ENCODE results near the gene CPEB3.
"Not testable (repeated sequence)": the region's sequence is repeated elsewhere in the genome, so short reads cannot be mapped to it uniquely, and the experiment has no call there.

Gene CPEB3

GRCh38 chr10:92290837-92291615 is at the start of gene CPEB3, which contains the start of gene MARCHF5:
Gene CPEB3, minus strand, starts transcription at chr10:92291078. Its CDS starts 50,728 bp downstream, at chr10:92240350.
Gene MARCHF5, plus strand, starts transcription at chr10:92291167. Its CDS starts 328 bp downstream, at chr10:92291495.
- DNase-seq: peak; percentile 92
- ATAC-seq: peak; percentile 99

DNA sequence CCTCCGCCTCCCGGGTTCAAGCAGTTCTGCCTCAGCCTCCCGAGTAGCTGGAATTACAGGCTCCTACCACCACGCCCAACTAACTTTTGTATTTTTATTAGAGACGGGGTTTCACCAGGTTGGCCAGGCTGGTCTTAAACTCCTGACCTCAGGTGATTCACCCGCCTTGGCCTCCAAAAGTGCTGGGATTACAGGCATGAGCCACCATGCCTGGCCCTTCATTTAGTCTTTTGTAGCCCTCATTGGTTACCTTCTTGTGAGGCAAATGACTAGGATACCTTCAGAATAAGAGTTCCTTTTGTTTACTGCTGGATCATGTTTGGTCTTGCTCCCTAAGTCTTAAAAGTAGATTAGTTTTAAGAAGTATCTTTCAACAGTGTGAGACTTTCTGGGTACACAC is 39.0 kb upstream of the CPEB3 start:
- not testable (repeated sequence) for DNase-seq, ATAC-seq

DNA sequence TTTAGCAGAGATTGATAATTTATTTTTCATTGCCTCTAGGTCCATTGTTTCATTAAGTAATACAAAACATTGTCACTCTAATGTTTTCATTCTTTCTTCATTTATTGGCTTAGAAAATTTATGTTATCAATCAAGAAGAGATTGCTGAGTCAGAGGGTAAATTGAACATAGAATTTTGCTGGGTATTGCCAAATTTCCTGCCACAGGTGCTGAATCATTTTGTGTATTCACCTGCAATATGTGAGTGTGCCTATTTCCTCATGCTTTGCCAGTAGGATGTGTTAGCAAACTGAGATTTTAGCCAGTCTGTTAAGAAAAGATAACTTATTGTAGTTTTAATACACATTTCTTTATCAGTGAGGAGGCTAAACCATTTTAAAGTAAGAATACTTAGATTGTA is 38.1 kb upstream of the CPEB3 start:
- ATAC-seq (no peak), DNase-seq (no peak)

DNA sequence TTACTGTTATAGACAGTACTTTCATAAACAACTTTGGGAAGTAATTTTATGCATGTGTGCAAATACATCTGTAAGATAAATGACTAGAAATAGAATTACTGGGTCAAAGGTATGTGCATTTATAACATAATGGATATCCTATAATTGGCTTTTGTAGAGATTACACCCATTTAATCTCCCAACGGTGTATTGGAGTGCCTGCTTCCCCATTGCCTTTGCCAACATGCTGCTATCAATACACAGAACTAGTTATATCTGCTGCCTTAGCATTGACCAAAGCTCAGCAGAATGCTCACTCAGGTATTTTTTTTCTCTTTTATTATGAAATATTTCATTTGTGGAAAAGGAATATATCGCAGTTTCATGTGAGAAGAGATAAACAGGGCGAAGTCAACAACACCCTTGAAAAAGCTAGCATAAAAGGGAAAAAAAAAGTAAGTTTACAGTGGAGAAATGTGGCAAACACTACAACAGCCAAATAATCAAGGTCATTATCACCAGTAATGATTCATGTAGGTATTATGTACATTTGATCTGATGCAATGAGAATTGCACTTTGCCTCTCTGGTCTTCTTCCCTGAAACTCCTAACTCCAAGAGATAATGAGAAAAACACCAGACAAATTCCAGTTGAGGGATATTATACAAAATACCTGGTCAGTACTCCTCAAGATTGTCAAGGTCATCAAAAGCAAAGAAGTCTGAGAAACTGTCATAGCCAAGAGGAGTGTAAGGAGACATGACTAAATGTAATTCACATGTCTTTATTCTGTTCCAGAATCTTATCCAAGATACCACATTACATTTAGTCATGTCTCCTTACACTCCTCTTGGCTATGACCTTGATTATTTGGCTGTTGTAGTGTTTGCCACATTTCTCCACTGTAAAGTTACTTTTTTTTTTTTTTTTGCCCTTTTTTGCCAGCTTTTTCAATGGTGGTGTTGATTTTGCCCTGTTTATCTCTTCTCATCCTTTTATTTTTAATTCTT is 36.9 kb upstream of the CPEB3 start:
- ATAC-seq (no peak), DNase-seq (no peak)

DNA sequence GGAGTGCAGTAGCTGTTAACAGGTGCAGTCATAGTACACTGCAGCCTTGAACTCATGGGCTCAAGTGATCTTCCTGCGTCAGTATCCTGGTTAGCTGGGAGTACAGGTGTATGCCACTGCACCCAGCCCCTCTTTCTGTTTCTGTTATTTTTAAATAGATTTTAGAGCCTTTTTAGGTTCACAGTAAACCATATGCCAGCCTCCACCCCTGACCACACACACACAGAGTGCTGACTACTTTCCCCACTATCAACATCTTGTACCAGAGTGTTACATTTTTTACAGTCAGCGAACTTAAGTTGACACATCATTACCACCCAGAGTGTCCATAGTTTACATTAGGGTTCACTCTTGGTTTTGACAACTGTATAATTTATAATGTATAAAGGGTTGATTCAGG is 32.2 kb upstream of the CPEB3 start:
- no peak for DNase-seq
- no peak for ATAC-seq

DNA sequence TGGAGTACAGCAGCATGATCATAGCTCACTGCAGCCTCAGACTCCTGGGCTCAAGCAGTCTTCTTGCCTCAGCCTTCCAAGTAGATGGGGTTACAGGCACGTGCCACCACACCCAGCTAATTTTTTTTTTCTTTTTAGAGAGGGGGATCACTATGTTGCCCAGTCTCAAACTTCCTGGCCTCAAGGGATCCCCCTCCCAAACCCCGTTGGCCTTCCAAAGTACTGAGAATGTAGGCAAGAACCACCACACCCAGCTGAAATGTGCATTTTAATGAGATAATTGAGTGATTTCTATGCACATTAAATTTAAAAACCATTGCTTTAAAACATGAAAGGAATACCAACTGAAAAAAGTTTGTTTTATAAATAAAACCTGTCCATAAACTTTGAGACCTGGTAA is 25.7 kb upstream of the CPEB3 start:
- DNase-seq (no peak), ATAC-seq (no peak)

GRCh38 chr10:92313750-92314149 is 22.9 kb upstream of the CPEB3 start:
- ATAC-seq (no peak), DNase-seq (no peak)

DNA sequence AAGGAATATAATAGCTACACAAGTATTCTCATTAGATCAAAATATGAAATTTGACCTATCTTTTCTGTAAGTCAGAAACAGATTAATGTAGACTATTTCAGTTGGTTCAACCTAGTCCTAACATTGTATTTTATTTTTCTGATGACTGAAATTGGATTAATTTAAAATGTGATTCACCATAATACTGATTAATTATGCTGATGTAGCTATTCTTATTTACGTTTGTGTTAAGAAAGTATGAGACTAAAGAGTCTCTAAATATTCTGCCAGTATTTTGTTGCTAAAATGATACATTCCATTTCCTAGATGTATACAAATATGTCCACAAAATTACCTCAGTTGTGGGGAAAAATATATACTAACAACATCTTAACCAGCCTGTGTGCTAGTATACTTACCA is 18.4 kb upstream of the CPEB3 start:
- DNase-seq: no peak
- no peak for ATAC-seq

DNA sequence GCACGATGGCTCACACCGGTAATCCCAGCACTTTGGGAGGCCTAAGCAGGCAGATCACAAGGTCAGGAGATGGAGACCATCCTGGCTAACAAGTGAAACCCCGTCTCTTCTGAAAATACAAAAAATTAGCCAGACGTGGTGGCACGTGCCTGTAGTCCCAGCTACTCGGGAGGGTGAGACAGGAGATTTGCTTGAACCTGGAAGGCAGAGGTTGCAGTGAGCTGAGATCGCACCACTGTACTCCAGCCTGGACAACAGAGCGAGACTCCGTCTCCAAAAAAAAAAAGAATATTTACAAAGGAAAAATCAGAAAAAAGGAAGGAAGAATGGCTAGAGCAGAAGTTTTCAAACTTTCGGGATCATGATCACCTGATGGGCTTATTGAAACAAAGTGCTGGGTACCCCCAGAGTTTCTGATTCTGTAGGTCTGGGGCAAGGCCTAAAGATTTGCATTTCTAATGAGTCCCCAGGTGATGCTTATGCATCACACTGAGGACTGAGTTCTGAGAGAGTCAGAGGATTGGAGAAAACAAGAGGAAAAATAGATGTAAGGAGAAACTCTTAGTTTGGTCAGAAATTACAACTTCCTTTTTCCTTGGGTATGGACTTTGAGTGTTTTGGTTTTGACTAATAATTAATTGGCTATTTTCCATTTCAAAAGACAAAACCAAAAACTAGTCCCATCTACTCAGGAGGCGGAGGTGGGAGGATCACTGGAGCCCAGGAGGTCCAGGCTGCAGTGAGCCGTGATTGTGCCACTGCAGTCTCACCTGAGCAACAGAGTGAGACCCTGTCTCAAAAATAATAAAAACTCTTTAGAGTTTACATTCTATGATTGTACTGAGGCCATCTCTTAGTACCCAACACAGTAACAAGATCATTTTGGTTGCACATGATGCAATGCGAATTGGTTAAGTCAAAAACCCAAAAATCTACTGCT is 14.5 kb upstream of the CPEB3 start:
- ATAC-seq: no peak

GRCh38 chr10:92304061-92304460 is 13.2 kb upstream of the CPEB3 start:
- DNase-seq: no peak
- no peak for ATAC-seq

More for the DNA sequence above, 14.5 kb upstream of the CPEB3 start:
- DNase-seq: no peak

GRCh38 chr10:92303096-92303495 is 12.2 kb upstream of the CPEB3 start:
- DNase-seq (no peak), ATAC-seq (peak; percentile 72)

DNA sequence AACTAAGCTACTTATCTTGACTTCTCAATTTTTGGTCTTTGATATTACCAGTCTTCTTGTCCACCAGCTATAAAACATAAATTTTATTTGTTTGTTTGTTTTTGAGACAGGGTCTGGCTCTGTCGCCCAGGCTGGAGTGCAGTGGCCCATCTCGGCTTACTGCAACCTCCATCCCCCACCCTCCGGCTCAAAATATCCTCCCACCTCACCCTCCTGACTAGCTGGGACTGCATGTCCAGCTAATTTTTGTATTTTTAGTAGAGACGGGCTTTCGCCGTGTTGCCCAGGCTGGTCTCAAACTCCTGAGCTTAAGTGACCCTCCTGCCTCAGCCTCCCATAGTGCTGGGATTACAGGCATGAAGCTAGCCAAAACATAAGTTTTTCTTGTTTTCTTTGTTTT is 7.6 kb upstream of the CPEB3 start:
- ATAC-seq: no peak
- no peak for DNase-seq

GRCh38 chr10:92291921-92292845 is 1.3 kb upstream of the CPEB3 start:
- DNase-seq (peak; percentile 57), ATAC-seq (no peak)

DNA sequence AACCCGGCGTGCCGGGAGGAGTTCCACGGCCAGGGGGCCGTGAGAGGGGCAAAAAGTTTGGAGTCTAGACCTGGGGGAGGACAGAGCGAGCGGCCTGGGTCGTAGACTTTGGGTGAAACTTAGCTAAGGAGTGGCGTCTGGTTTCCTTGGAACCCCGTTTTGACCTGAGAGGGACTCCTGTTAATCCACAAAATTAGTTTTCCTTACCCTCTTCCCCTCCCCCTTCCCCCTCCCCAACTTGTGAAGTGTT is 663 bp upstream of the CPEB3 start:
- ATAC-seq (peak; percentile 8), DNase-seq (no peak)

- peak; percentile 50 for DNase-seq
- peak; percentile 12 for ATAC-seq
Measured at GRCh38 chr10:92290076-92290836, 622 bp downstream of the CPEB3 start.

- DNase-seq: no peak
- no peak for ATAC-seq
Measured at GRCh38 chr10:92284112-92284704, 6.7 kb downstream of the CPEB3 start.

- DNase-seq (no peak), ATAC-seq (no peak)
Measured at GRCh38 chr10:92278996-92279696, 11.7 kb downstream of the CPEB3 start.

DNA sequence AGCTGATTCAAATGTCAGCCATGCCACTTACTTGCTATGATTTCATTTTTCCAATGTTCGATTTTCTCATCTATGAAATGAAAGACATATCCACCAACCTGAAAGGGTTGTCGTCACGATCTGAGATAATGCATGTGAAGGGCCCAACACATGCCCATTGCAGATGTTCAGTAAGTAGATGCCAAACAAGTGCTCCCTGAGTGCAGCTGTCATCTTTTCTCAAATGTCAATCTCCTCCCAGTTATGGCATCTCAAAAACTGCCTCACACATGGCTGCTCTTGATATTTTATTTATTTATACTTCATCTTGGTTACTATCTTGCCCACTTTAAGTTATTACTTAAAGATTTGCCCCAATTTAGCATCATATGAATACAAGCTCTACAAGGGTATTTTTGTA is 16.8 kb downstream of the CPEB3 start:
- DNase-seq (no peak), ATAC-seq (no peak)

DNA sequence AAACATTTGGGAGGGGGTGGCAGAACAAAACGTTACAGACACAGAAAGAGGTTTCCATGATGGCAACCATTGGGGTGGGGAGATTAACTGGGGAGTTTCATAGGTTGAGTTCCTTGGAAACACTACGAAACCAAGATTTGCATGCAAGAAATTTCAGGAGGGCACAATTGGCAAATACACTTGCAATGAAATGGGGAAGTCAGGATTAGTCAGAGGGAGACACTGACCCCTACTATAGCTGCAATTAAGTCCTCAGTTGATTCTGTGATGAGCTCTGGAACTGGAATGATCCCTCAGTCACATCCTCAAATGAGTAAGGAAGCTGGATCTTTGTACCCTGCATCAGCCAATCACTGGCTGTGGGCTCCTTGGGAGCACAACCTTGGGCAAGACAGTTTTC is 22.1 kb downstream of the CPEB3 start:
- DNase-seq (no peak), ATAC-seq (no peak)

All from stimulated activated naive CD8-positive, alpha-beta T cell treated with anti-CD3 and anti-CD28 coated beads, Interleukin-15, Interleukin-2, amounts not matched to agents 100 U/mL and 50 U/mL, for 24 hours (primary cell).